Panc1 (cell line): ENCODE results near the gene UBE2J2.

Source experiments
- CTCF ChIP-seq: fragments of 450-650 bp; IDR thresholded peaks from 2 replicates; pipeline ENCODE4 v1.5.1; 2017; ENCODE audit warnings: mild to moderate bottlenecking
- POLR2AphosphoS5 ChIP-seq: IDR thresholded peaks from 2 replicates; pipeline ENCODE4 v1.6.1; 2012; ENCODE audit warnings: mild to moderate bottlenecking, low read depth, low read length, moderate library complexity
- SIN3A ChIP-seq: IDR thresholded peaks from 2 replicates; pipeline ENCODE4 v1.6.1; 2012; ENCODE audit warnings: low read depth, mild to moderate bottlenecking, low read length, moderate library complexity, borderline replicate concordance; ENCODE audit not compliant: insufficient read depth
- TCF7L2 ChIP-seq: IDR thresholded peaks from 2 replicates; pipeline ENCODE4 v1.6.1; 2011; ENCODE audit warnings: mild to moderate bottlenecking, low read depth, low read length, inconsistent platforms

- TF ChIP-seq CTCF, result no peak
- TF ChIP-seq POLR2AphosphoS5, result no peak
- TF ChIP-seq SIN3A, result no peak
- no peak for TF ChIP-seq TCF7L2
Measured at GRCh38 chr1:1250786-1251284, 22.8 kb downstream of the UBE2J2 start.
